ENCODE results near the gene MYZAP.

- TF ChIP-seq TCF4 (CRISPR knock-in tag; IDR thresholded peaks at IDR 0.05; ENCODE audit: borderline replicate concordance): no peak
- no peak for TF ChIP-seq PATZ1 (CRISPR knock-in tag; IDR thresholded peaks at IDR 0.05; ENCODE audit: borderline replicate concordance)
- no peak for TF ChIP-seq PPARA (CRISPR knock-in tag; IDR thresholded peaks at IDR 0.05; ENCODE audit: borderline replicate concordance)
- TF ChIP-seq ZNF70 (CRISPR knock-in tag; IDR thresholded peaks at IDR 0.05): no peak
- no peak for TF ChIP-seq CREB5 (CRISPR knock-in tag; IDR thresholded peaks at IDR 0.05; ENCODE audit: low read depth)
- no peak for TF ChIP-seq CSDC2 (CRISPR knock-in tag; IDR thresholded peaks at IDR 0.05)
- TF ChIP-seq TOX (CRISPR knock-in tag; IDR thresholded peaks at IDR 0.05; ENCODE audit: borderline replicate concordance): no peak
- no peak for TF ChIP-seq CSRNP3 (CRISPR knock-in tag; IDR thresholded peaks at IDR 0.05)
- TF ChIP-seq GLIS3 (CRISPR knock-in tag; IDR thresholded peaks at IDR 0.05): no peak
- no peak for TF ChIP-seq RARB (CRISPR knock-in tag; IDR thresholded peaks at IDR 0.05)
- TF ChIP-seq ZC3H10 (CRISPR knock-in tag; IDR thresholded peaks at IDR 0.05): no peak
- no peak for TF ChIP-seq ESRRG (CRISPR knock-in tag; IDR thresholded peaks at IDR 0.05)
Observed at GRCh38 chr15:57684491-57685151, 92.9 kb downstream of the MYZAP start.

Data from SK-N-SH treated with all-trans-retinoic acid at 6 μM for 48 hours (cell line).